ENCODE data around the gene ERFL.
"Not testable (repeated sequence)": the region's sequence is repeated elsewhere in the genome, so short reads cannot be mapped to it uniquely, and the experiment has no call there.

ERFL gene

GRCh38 chr19:41918095-41918494 lies 10.2 kb downstream of the ERFL start:
- Histone ChIP-seq H3K27me3 (ENCODE audit: control insufficient read depth, insufficient read depth, low read length) (peaks cover 100% of the 10 kb centered on the region), H3K36me3 (ENCODE audit: control insufficient read depth, insufficient read depth, low read length) (no peaks in the 10 kb centered on the region), H3K4me1 (ENCODE audit: control insufficient read depth, insufficient read depth, low read length) (peaks cover 16% of the 10 kb centered on the region; the same call in 1 of the 2 replicates), H3K9ac (ENCODE audit: low read length) (no peak overlapping the region), H3K9me3 (ENCODE audit: control insufficient read depth, insufficient read depth, low read depth, low read length) (no peaks in the 10 kb centered on the region), H3K27ac (ENCODE audit: low read depth, low read length) (no peak overlapping the region), H3K4me3 (ENCODE audit: low read depth, low read length) (no peak overlapping the region)

GRCh38 chr19:41917676-41918075 lies 10.6 kb downstream of the ERFL start:
- H3K36me3 ChIP-seq (ENCODE audit: control insufficient read depth, insufficient read depth, low read length) = no peaks in the 10 kb centered on the region
- H3K27me3 ChIP-seq (ENCODE audit: control insufficient read depth, insufficient read depth, low read length) = peaks cover 100% of the 10 kb centered on the region
- H3K4me3 ChIP-seq (ENCODE audit: low read depth, low read length) = no peak overlapping the region
- H3K27ac ChIP-seq (ENCODE audit: low read depth, low read length) = no peak overlapping the region
- no peak overlapping the region for H3K9ac ChIP-seq (ENCODE audit: low read length)
- H3K9me3 ChIP-seq (ENCODE audit: control insufficient read depth, insufficient read depth, low read depth, low read length) = no peaks in the 10 kb centered on the region
- peaks cover 16% of the 10 kb centered on the region; the same call in 1 of the 2 replicates for H3K4me1 ChIP-seq (ENCODE audit: control insufficient read depth, insufficient read depth, low read length)

DNA sequence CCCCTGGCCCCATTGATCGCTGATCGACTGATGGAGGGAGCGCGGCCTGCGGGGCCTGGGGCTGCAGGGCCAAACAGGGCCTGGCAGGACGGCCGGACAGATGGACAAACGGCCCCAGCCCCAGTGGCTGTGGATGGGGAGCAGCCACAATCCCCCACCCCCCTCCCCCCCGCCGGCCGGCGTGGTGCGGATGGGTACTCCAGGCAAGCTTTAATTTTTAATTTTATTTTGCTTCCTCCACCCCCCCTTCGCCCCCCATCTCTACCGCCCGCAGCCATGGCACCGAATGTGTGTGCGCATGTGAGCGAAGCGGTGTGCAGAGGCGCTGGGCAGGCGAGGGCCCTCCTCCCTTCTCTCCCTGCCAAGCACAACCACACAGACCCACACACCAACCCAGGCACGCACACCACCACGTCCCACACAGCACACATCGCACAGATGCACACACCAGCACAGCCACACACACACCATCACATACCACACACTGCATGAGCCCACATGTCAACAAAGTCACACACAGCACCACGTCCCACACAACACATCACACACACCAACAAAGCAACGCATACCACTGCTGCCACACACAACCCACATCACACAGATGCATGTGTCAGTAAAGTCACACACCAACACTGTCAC lies 12.4 kb downstream of the ERFL start:
- H3K4me1 ChIP-seq (ENCODE audit: control insufficient read depth, insufficient read depth, low read length) = peaks cover 13% of the 10 kb centered on the region; the same call in 1 of the 2 replicates
- H3K9me3 ChIP-seq (ENCODE audit: control insufficient read depth, insufficient read depth, low read depth, low read length) = no peaks in the 10 kb centered on the region
- no peak overlapping the region for H3K9ac ChIP-seq (ENCODE audit: low read length)
- peaks cover 100% of the 10 kb centered on the region for H3K27me3 ChIP-seq (ENCODE audit: control insufficient read depth, insufficient read depth, low read length)
- H3K36me3 ChIP-seq (ENCODE audit: control insufficient read depth, insufficient read depth, low read length) = no peaks in the 10 kb centered on the region
- H3K4me3 ChIP-seq (ENCODE audit: low read depth, low read length) = no peak overlapping the region
- no peak overlapping the region for H3K27ac ChIP-seq (ENCODE audit: low read depth, low read length)

- Histone ChIP-seq H3K36me3 (ENCODE audit: control insufficient read depth, insufficient read depth, low read length) (no peaks in the 10 kb centered on the region), H3K27me3 (ENCODE audit: control insufficient read depth, insufficient read depth, low read length) (peaks cover 100% of the 10 kb centered on the region), H3K9ac (ENCODE audit: low read length) (no peak overlapping the region), H3K9me3 (ENCODE audit: control insufficient read depth, insufficient read depth, low read depth, low read length) (no peaks in the 10 kb centered on the region), H3K4me1 (ENCODE audit: control insufficient read depth, insufficient read depth, low read length) (peaks cover 9% of the 10 kb centered on the region; the same call in 1 of the 2 replicates), H3K4me3 (ENCODE audit: low read depth, low read length) (peak overlapping the region; percentile 38), H3K27ac (ENCODE audit: low read depth, low read length) (no peak overlapping the region)
Measured at GRCh38 chr19:41915021-41915775, 13.1 kb downstream of the ERFL start.

DNA sequence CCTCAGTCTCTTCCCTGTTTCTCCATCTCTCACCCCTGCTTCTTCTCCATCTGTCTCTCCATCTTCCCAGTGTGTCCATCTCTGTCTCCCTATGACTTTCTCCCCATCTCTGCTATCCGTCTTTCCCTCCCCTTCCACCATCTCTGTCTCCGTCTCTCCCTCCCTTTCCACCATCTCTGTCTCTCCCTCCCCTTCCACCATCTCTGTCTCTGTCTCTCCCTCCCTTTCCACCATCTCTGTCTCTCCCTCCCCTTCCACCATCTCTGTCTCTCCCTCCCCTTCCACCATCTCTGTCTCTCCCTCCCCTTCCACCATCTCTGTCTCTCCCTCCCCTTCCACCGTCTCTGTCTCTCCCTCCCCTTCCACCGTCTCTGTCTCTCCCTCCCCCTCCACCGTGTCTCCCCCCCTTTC lies 13.8 kb downstream of the ERFL start:
- H3K4me1 ChIP-seq (ENCODE audit: control insufficient read depth, insufficient read depth, low read length); H3K36me3 ChIP-seq (ENCODE audit: control insufficient read depth, insufficient read depth, low read length); H3K9ac ChIP-seq (ENCODE audit: low read length); H3K4me3 ChIP-seq (ENCODE audit: low read depth, low read length); H3K9me3 ChIP-seq (ENCODE audit: control insufficient read depth, insufficient read depth, low read depth, low read length); H3K27ac ChIP-seq (ENCODE audit: low read depth, low read length): not testable (repeated sequence)
- H3K27me3 ChIP-seq (ENCODE audit: control insufficient read depth, insufficient read depth, low read length) = peaks cover 100% of the 10 kb centered on the region

DNA sequence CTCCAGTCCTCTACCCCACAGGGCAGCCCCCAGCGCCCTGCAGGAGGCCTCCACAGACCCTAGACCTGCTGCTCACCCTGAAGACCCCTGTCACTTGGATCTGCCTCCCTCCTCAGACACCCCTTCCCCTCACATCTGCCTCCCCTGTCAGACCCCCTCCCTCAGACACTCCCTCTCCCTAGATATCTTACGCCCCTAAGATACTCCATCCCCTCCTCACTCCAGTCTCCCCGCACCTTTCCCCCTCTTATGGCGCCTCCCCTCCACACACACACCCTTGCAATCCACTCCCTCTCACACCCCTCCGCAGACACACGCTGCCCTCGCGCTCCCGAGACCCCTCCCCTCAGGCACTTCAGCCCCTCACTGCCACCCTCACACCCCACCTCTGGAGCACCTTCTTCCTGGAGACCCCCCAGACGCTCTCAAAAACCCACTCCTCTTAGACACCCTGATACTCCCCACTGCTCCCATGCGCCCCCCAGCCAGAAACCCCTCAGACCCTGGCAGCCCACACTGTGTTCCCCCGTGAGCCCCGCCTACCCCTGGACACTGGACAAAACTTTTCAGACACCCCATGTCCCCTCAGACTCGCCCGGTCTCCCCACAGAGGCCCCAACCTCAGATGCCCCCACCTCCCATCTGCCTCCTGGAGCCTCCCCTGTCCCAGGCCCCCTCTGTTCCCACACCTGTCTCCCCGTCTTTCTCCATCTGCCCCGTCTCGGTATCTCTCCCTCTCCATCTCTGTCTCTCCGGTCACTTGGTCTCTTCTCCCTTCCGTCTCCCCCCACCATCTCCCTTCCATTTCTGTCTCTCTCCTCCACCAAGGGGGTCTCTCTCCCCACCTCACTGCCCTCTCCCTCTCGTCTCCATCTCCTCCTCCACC lies 14.5 kb downstream of the ERFL start:
- peak overlapping the region; percentile 55 for H3K4me3 ChIP-seq (ENCODE audit: low read depth, low read length)
- H3K36me3 ChIP-seq (ENCODE audit: control insufficient read depth, insufficient read depth, low read length) = no peaks in the 10 kb centered on the region
- no peak overlapping the region for H3K9ac ChIP-seq (ENCODE audit: low read length)
- peaks cover 100% of the 10 kb centered on the region for H3K27me3 ChIP-seq (ENCODE audit: control insufficient read depth, insufficient read depth, low read length)
- peaks cover 9% of the 10 kb centered on the region; the same call in 1 of the 2 replicates for H3K4me1 ChIP-seq (ENCODE audit: control insufficient read depth, insufficient read depth, low read length)
- no peaks in the 10 kb centered on the region for H3K9me3 ChIP-seq (ENCODE audit: control insufficient read depth, insufficient read depth, low read depth, low read length)
- no peak overlapping the region for H3K27ac ChIP-seq (ENCODE audit: low read depth, low read length)

DNA sequence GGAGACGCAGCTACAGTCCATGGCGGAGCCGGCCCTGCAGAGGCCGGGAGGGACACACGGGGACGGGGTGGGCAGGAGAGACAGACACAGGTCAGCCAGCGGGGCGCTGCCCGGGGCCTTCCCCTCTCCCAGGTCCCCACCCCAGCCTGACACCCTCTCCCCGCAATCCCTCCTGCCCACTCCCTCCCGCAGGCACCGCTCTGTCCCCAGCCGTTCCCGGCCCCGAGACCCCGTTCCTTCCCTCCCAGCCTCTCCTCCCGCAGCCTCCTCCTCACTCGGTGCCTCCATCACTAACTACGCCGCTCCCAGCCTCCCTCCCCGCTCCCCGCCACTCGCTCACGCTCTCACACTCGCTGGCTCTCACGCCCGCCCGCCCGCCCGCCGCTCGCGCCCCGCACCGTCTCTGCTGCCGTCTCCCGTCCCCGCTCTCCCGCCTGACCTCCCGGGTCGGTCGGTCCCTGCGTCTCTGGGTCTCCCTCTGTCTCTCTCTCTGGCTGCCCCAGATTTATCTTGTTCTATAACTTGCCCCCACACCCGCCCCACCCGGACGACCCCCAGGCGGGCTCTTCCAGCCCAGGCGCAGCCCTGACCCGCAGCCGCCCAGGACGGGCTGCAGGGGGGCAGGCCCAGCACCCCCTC lies 15.2 kb downstream of the ERFL start:
- Histone ChIP-seq H3K27me3 (ENCODE audit: control insufficient read depth, insufficient read depth, low read length) (peaks cover 97% of the 10 kb centered on the region), H3K4me3 (ENCODE audit: low read depth, low read length) (peak overlapping the region; percentile 55)

GRCh38 chr19:41911889-41912731 lies 16.1 kb downstream of the ERFL start:
- Histone ChIP-seq H3K4me1 (ENCODE audit: control insufficient read depth, insufficient read depth, low read length) (peaks cover 9% of the 10 kb centered on the region; the same call in 1 of the 2 replicates), H3K9ac (ENCODE audit: low read length) (no peak overlapping the region), H3K9me3 (ENCODE audit: control insufficient read depth, insufficient read depth, low read depth, low read length) (no peaks in the 10 kb centered on the region), H3K4me3 (ENCODE audit: low read depth, low read length) (peak overlapping the region; percentile 36), H3K27ac (ENCODE audit: low read depth, low read length) (no peak overlapping the region), H3K27me3 (ENCODE audit: control insufficient read depth, insufficient read depth, low read length) (peaks cover 88% of the 10 kb centered on the region), H3K36me3 (ENCODE audit: control insufficient read depth, insufficient read depth, low read length) (no peaks in the 10 kb centered on the region)

More for the DNA sequence above, 15.2 kb downstream of the ERFL start:
- H3K9ac ChIP-seq (ENCODE audit: low read length) = no peak overlapping the region
- no peaks in the 10 kb centered on the region for H3K9me3 ChIP-seq (ENCODE audit: control insufficient read depth, insufficient read depth, low read depth, low read length)
- H3K4me1 ChIP-seq (ENCODE audit: control insufficient read depth, insufficient read depth, low read length) = peaks cover 9% of the 10 kb centered on the region; the same call in 1 of the 2 replicates
- H3K36me3 ChIP-seq (ENCODE audit: control insufficient read depth, insufficient read depth, low read length) = no peaks in the 10 kb centered on the region
- no peak overlapping the region for H3K27ac ChIP-seq (ENCODE audit: low read depth, low read length)

DNA sequence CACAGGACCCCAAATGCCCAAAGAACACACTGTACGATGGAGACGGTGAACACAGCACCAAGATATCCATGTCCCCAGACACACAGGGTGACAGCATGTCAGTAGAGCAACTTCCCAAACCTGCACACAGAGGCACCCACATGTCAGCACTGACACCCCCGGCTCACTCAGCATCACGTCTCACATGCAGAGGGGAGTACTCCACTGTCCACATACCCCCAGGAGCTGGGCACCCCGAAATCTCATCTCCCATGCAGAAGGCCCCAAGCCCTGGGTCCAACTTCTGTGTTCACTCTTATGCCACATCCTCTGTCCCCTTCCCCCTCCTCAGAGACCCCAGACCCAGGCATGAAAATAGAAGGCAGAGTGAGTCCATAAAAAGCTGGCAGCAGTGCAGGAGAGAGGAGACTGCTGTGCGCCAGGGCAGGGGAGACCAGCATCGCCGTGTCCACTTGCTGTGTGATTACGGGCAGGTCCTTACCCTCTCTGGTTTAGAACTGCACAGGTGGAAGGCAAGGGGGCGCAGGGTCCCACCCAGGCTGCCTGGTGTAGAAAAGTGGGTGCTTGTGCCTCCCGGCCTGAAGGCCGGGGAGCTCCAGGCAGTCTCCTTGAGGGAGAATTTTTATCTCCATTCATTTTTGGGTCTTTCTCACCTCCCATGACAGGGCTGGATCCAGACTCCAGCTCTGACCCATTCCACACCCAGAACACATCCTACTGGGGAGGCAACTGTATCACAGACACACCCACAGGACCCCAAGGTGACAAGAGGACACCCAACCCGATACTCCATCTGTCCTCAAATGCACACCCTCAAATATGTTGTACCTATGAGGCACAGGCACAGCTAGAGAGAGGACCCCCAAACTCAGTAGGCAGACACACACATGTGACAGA lies 17.0 kb downstream of the ERFL start:
- peaks cover 79% of the 10 kb centered on the region for H3K27me3 ChIP-seq (ENCODE audit: control insufficient read depth, insufficient read depth, low read length)
- H3K9ac ChIP-seq (ENCODE audit: low read length) = no peak overlapping the region
- H3K9me3 ChIP-seq (ENCODE audit: control insufficient read depth, insufficient read depth, low read depth, low read length) = no peaks in the 10 kb centered on the region
- peaks cover 9% of the 10 kb centered on the region; the same call in 1 of the 2 replicates for H3K4me1 ChIP-seq (ENCODE audit: control insufficient read depth, insufficient read depth, low read length)
- no peak overlapping the region for H3K4me3 ChIP-seq (ENCODE audit: low read depth, low read length)
- peaks cover 6% of the 10 kb centered on the region; the same call in 1 of the 2 replicates for H3K36me3 ChIP-seq (ENCODE audit: control insufficient read depth, insufficient read depth, low read length)
- no peak overlapping the region for H3K27ac ChIP-seq (ENCODE audit: low read depth, low read length)

All from HUES6 (cell line).